ENCODE data around the gene CSF1R. TPM values are rescaled to one million over a fixed set of nuclear protein-coding genes. Genes with fewer than 3 reads are reported as not detected.

CSF1R gene
- total RNA-seq, 3 donors from 2014 or later = 9.0 to 39.0 (median 20.4) TPM

GRCh38 chr5:150131978-150132694 is 45.8 kb upstream of the CSF1R start:
- no peak for TF ChIP-seq CTCF (IDR thresholded peaks at IDR 0.05)
- no peak overlapping the region for H3K4me3 ChIP-seq
- peaks cover 13% of the 10 kb centered on the region for H3K4me1 ChIP-seq (ENCODE audit: low read depth)
- no peaks in the 10 kb centered on the region for H3K36me3 ChIP-seq (ENCODE audit: low read depth)
- DNase-seq = peak in 1 of 3 donors; percentile 55
- no peaks in the 10 kb centered on the region for H3K9me3 ChIP-seq
- ATAC-seq = peak; percentile 39
- intact Hi-C loops (cut with DNase I, micrococcal nuclease) = loop anchor here in 1 of 2 donors (2.0 kb wide), 1 partner anchor 85 kb away; no protein-coding TSS in a partner anchor

- no peak for ATAC-seq
- no peak overlapping the region for H3K4me3 ChIP-seq
- H3K36me3 ChIP-seq (ENCODE audit: low read depth) = no peaks in the 10 kb centered on the region
- H3K4me1 ChIP-seq (ENCODE audit: low read depth) = peaks cover 13% of the 10 kb centered on the region
- intact Hi-C loops (cut with DNase I, micrococcal nuclease) = loop anchor here in 1 of 2 donors (2.0 kb wide), 1 partner anchor 85 kb away; no protein-coding TSS in a partner anchor
- H3K9me3 ChIP-seq = no peaks in the 10 kb centered on the region
- no peak for TF ChIP-seq CTCF (IDR thresholded peaks at IDR 0.05)
- DNase-seq = no peak
These were observed 45.1 kb upstream of the CSF1R start for GRCh38 chr5:150131461-150131860.

GRCh38 chr5:150130493-150130922 is 44.2 kb upstream of the CSF1R start:
- H3K4me1 ChIP-seq (ENCODE audit: low read depth) = peaks cover 13% of the 10 kb centered on the region
- intact Hi-C loops (cut with DNase I, micrococcal nuclease) = loop anchor here in 1 of 2 donors (2.0 kb wide), 1 partner anchor 86 kb away; no protein-coding TSS in a partner anchor
- no peaks in the 10 kb centered on the region for H3K36me3 ChIP-seq (ENCODE audit: low read depth)
- TF ChIP-seq CTCF (IDR thresholded peaks at IDR 0.05) = no peak
- DNase-seq (no peak), ATAC-seq (no peak)
- H3K9me3 ChIP-seq = no peaks in the 10 kb centered on the region
- H3K4me3 ChIP-seq = no peak overlapping the region

- intact Hi-C loops (cut with DNase I, micrococcal nuclease) = loop anchor here (2.0 to 5.0 kb wide), 2 partner anchors 87 to 222 kb away; no protein-coding TSS in a partner anchor
These were observed 43.6 kb upstream of the CSF1R start for GRCh38 chr5:150129813-150130492.

GRCh38 chr5:150129454-150129812 is 43.1 kb upstream of the CSF1R start:
- TF ChIP-seq CTCF (IDR thresholded peaks at IDR 0.05) = no peak
- H3K4me1 ChIP-seq (ENCODE audit: low read depth) = peaks cover 13% of the 10 kb centered on the region
- intact Hi-C loops (cut with DNase I, micrococcal nuclease) = loop anchor here in 1 of 2 donors (5.0 kb wide), 1 partner anchor 223 kb away; no protein-coding TSS in a partner anchor
- no peaks in the 10 kb centered on the region for H3K9me3 ChIP-seq
- no peaks in the 10 kb centered on the region for H3K36me3 ChIP-seq (ENCODE audit: low read depth)
- no peak overlapping the region for H3K4me3 ChIP-seq
- no peak for DNase-seq
- ATAC-seq = no peak

More at GRCh38 chr5:150129813-150130492, 43.6 kb upstream of the CSF1R start:
- Histone ChIP-seq H3K36me3 (ENCODE audit: low read depth) (no peaks in the 10 kb centered on the region), H3K4me1 (ENCODE audit: low read depth) (peaks cover 13% of the 10 kb centered on the region), H3K4me3 (no peak overlapping the region), H3K9me3 (no peaks in the 10 kb centered on the region)
- ATAC-seq (peak; percentile 89), DNase-seq (peak in 2 of 3 donors; percentile 83 to 85)
- TF ChIP-seq CTCF (IDR thresholded peaks at IDR 0.05) = peak; percentile 82

Measured in mucosa of descending colon (tissue), 3 donors.